ENCODE measurements around the gene KRTAP25-1.

DNA sequence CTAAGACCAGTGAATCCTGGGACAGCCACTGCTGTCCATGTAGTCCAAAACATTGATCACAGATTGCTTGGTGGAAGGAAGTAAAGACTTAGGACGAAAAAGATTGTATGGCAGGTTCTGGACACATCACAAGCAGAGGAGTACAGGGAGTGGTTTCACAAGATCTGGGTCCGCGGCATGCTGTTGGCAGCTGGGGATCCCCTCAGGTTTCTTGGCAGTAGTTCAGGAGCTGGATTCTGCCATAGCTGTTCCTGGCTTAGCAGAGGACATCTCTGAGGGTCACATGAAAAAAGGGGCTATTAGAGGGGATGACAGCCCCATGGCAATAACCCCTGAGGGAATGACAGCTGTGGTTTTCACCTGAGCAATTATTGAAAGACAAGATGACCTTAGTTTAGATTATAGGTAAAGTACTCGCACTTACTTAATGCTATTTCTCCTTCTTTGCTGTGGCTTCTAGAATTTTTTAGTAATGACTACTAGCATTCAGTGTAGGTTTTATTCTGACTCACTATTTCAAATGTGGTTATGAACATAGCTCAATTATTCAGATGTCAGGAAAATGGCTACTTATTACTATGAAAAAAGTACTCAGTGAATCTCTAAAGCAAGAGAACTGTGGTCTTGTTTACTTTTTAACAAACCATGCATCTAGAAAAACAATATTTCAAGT, 40.0 kb upstream of the KRTAP25-1 start:
- TF ChIP-seq, protein P1, sequence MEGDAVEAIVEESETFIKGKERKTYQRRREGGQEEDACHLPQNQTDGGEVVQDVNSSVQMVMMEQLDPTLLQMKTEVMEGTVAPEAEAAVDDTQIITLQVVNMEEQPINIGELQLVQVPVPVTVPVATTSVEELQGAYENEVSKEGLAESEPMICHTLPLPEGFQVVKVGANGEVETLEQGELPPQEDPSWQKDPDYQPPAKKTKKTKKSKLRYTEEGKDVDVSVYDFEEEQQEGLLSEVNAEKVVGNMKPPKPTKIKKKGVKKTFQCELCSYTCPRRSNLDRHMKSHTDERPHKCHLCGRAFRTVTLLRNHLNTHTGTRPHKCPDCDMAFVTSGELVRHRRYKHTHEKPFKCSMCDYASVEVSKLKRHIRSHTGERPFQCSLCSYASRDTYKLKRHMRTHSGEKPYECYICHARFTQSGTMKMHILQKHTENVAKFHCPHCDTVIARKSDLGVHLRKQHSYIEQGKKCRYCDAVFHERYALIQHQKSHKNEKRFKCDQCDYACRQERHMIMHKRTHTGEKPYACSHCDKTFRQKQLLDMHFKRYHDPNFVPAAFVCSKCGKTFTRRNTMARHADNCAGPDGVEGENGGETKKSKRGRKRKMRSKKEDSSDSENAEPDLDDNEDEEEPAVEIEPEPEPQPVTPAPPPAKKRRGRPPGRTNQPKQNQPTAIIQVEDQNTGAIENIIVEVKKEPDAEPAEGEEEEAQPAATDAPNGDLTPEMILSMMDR (IDR thresholded peaks at IDR 0.05; ENCODE audit: poor library complexity, severe bottlenecking): no peak
- TF ChIP-seq EP300 (conservative IDR thresholded peaks at IDR 0.05; ENCODE audit: poor library complexity, severe bottlenecking) (no peak), RAD21 (conservative IDR thresholded peaks at IDR 0.05) (no peak), POLR2AphosphoS5 (IDR thresholded peaks at IDR 0.05) (no peak), TAF1 (IDR thresholded peaks at IDR 0.05; ENCODE audit: low read depth) (no peak), EZH2 (IDR thresholded peaks at IDR 0.05; ENCODE audit: borderline replicate concordance, insufficient read depth, low read length, poor library complexity, severe bottlenecking) (no peak), SMC3 (conservative IDR thresholded peaks at IDR 0.05; ENCODE audit: poor library complexity) (no peak), MXI1 (conservative IDR thresholded peaks at IDR 0.05; ENCODE audit: poor library complexity, severe bottlenecking) (no peak)
- TF ChIP-seq, protein P2, sequence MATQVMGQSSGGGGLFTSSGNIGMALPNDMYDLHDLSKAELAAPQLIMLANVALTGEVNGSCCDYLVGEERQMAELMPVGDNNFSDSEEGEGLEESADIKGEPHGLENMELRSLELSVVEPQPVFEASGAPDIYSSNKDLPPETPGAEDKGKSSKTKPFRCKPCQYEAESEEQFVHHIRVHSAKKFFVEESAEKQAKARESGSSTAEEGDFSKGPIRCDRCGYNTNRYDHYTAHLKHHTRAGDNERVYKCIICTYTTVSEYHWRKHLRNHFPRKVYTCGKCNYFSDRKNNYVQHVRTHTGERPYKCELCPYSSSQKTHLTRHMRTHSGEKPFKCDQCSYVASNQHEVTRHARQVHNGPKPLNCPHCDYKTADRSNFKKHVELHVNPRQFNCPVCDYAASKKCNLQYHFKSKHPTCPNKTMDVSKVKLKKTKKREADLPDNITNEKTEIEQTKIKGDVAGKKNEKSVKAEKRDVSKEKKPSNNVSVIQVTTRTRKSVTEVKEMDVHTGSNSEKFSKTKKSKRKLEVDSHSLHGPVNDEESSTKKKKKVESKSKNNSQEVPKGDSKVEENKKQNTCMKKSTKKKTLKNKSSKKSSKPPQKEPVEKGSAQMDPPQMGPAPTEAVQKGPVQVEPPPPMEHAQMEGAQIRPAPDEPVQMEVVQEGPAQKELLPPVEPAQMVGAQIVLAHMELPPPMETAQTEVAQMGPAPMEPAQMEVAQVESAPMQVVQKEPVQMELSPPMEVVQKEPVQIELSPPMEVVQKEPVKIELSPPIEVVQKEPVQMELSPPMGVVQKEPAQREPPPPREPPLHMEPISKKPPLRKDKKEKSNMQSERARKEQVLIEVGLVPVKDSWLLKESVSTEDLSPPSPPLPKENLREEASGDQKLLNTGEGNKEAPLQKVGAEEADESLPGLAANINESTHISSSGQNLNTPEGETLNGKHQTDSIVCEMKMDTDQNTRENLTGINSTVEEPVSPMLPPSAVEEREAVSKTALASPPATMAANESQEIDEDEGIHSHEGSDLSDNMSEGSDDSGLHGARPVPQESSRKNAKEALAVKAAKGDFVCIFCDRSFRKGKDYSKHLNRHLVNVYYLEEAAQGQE (IDR thresholded peaks at IDR 0.05; ENCODE audit: borderline replicate concordance): no peak
